Skeletal muscle satellite cell (primary cell): ENCODE results near the gene GAS6.
A peak's percentile ranks its signal among the peaks of the same experiment; 100 is the strongest.

Experiments
- H3K27me3 ChIP-seq: 2 replicates; pipeline ENCODE4 v1.7.0; 2013; ENCODE audit warnings: low read length; ENCODE audit not compliant: control insufficient read depth, insufficient read depth
- H3K36me3 ChIP-seq: 2 replicates; pipeline ENCODE4 v1.7.0; 2013; ENCODE audit warnings: mild to moderate bottlenecking, control low read depth, low read length; ENCODE audit not compliant: insufficient read depth
- H3K4me1 ChIP-seq: 2 replicates; pipeline ENCODE4 v1.7.0; 2013; ENCODE audit warnings: low read length; ENCODE audit not compliant: control insufficient read depth, insufficient read depth
- H3K4me2 ChIP-seq: 2 replicates; pipeline ENCODE4 v1.7.0; 2013; ENCODE audit warnings: mild to moderate bottlenecking, low read length
- H3K4me3 ChIP-seq: 2 replicates; pipeline ENCODE4 v1.7.0; 2013; ENCODE audit warnings: low read length
- H3K9ac ChIP-seq: 2 replicates; pipeline ENCODE4 v1.7.0; 2013; ENCODE audit warnings: mild to moderate bottlenecking, low read depth, low read length, moderate library complexity
- H3K9me3 ChIP-seq: replicated peaks from 2 replicates; pipeline ENCODE4 v1.7.0; 2013; ENCODE audit warnings: mild to moderate bottlenecking, control low read depth, low read length

The GAS6 gene

DNA sequence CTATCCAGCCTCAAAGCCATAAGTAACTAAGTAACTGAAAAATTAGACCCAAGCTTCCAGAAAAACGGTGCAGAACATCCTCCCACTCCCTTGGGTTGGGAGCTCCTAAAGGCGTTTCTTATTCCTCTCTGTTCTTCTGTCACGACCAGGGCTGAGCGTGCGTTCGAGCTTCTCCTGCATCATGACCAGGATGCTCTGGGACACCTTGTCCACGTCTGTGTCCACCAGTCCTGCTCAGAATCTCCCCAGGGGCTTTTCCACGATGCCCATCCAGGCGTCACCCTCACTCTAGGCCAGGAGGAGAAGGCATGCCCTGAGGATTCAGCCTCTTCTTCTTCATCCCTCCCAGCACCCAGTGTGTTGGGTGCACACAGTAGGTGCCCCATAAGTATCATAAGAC lies 37.8 kb upstream of the GAS6 start:
- no peak overlapping the region for H3K4me3 ChIP-seq
- H3K36me3 ChIP-seq, result no peaks in the 10 kb centered on the region
- H3K4me2 ChIP-seq, result no peak overlapping the region
- H3K9ac ChIP-seq, result no peak overlapping the region
- H3K4me1 ChIP-seq, result peaks cover 46% of the 10 kb centered on the region
- H3K27me3 ChIP-seq, result no peaks in the 10 kb centered on the region
- H3K9me3 ChIP-seq, result no peaks in the 10 kb centered on the region

DNA sequence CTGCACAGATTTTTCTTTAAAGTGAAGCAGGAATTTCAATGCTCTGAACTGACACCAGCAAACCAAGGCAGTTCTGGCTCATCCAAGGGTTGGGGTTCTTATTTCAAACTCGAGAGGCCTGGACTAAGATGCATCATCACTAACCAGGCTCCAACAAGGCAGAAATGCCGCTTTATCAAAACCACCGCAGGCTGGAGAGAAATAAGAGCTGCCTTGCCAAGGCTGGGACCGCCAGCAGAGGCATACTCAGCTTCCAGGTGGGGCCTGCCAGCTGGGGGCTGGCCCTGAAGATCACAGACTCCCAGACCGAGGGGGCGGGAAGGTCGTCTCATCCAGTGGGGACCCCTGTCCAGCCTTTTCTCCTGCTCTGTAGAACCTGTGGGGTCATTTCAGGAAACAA lies 37.4 kb upstream of the GAS6 start:
- no peak overlapping the region for H3K4me3 ChIP-seq
- H3K4me2 ChIP-seq, result no peak overlapping the region
- peaks cover 47% of the 10 kb centered on the region for H3K4me1 ChIP-seq
- no peak overlapping the region for H3K9ac ChIP-seq
- H3K27me3 ChIP-seq, result no peaks in the 10 kb centered on the region
- H3K9me3 ChIP-seq, result no peaks in the 10 kb centered on the region
- H3K36me3 ChIP-seq, result no peaks in the 10 kb centered on the region

DNA sequence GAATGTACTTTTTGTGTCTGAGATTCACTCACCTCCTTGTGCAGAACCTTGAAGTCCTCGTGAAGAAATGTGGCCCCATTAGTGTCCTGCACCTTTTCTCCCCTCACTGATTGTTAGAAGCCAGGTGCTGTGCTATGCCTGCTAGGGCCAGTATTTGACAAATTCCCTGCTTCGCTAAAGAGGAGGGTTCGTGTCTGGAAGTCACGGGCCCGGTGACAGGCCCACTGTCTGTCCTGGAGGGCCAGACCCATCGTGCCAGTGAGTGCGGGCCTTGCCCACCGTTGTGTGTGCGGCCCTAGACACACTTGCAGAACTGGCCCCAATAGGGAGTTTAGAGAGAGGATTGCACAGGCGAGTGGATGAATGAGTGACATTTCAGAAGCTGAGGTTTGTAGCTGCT lies 36.8 kb upstream of the GAS6 start:
- H3K4me3 ChIP-seq, result no peak overlapping the region
- H3K4me1 ChIP-seq, result peaks cover 53% of the 10 kb centered on the region
- H3K4me2 ChIP-seq, result no peak overlapping the region
- no peaks in the 10 kb centered on the region for H3K9me3 ChIP-seq
- H3K9ac ChIP-seq, result no peak overlapping the region
- H3K27me3 ChIP-seq, result no peaks in the 10 kb centered on the region
- no peaks in the 10 kb centered on the region for H3K36me3 ChIP-seq

DNA sequence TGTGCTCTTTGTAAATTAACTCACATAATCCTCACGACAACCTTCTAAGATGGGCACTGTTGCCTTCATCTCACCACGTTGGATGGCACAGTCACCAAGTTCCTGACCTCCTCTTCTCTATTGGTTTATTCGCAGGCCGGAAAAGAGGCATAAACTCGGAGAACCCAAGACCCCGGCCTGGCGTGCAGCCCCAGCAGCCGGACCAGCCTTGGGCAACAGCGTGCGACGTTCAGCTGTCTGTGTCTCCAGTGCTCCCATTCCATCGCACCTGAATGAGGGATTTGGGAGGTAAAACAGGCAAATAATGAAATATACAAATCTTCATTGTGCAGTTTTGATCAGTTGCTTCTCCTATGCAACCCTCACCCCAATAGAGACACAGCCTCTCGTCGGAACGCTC lies 34.5 kb upstream of the GAS6 start:
- Histone ChIP-seq H3K27me3 (no peaks in the 10 kb centered on the region), H3K4me1 (peaks cover 52% of the 10 kb centered on the region), H3K9ac (peak overlapping the region; percentile 60), H3K4me3 (no peak overlapping the region), H3K36me3 (no peaks in the 10 kb centered on the region), H3K9me3 (no peaks in the 10 kb centered on the region), H3K4me2 (no peak overlapping the region)

DNA sequence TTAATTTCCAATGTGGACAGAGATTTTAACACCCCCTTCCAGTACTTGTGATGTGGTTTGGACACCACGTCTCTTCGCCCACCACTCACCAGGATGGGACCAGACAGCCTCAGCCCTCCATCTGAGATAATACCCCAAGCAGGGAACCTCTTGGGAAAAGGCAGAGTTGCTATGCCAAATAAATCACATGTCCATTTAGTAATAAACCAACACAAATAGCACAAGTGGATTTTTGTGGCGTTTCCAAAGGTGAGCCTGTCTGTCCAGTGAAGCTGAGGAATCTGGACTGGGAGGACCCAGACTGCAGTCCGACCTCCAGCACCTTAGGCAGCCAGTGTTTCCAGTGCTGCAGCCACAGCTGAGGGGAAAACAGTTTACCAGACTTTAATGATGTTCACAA lies 34.1 kb upstream of the GAS6 start:
- Histone ChIP-seq H3K9ac (peak overlapping the region; percentile 60), H3K36me3 (no peaks in the 10 kb centered on the region)

DNA sequence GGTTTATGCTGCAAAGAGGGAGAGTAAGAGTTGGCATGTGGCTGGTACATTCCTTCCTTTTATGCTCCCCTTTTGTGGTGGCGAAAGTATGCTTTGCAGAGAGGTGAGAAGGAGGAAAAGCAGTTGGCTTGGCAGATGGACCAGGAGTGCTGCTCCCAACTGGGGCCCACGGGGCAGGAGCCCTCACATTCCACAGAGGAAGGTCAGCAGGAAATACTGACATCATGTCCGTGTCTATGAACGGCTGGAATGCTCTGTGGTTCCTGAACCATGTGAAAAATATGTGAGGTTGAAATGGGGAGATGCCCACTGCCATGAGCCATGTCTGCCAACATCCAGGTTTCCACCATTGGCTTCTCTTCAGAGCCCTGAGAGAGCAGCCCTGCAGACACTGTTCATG lies 33.3 kb upstream of the GAS6 start:
- H3K9ac ChIP-seq, result peak overlapping the region; percentile 79
- H3K9me3 ChIP-seq, result no peaks in the 10 kb centered on the region
- H3K4me1 ChIP-seq, result peaks cover 41% of the 10 kb centered on the region
- no peaks in the 10 kb centered on the region for H3K27me3 ChIP-seq
- H3K36me3 ChIP-seq, result no peaks in the 10 kb centered on the region
- peak overlapping the region; percentile 5 for H3K4me3 ChIP-seq
- peak overlapping the region; percentile 38 for H3K4me2 ChIP-seq

More for the DNA sequence above, 34.1 kb upstream of the GAS6 start:
- H3K4me3 ChIP-seq, result peak overlapping the region; percentile 10
- no peak overlapping the region for H3K4me2 ChIP-seq
- peaks cover 47% of the 10 kb centered on the region for H3K4me1 ChIP-seq
- H3K27me3 ChIP-seq, result no peaks in the 10 kb centered on the region
- H3K9me3 ChIP-seq, result no peaks in the 10 kb centered on the region

DNA sequence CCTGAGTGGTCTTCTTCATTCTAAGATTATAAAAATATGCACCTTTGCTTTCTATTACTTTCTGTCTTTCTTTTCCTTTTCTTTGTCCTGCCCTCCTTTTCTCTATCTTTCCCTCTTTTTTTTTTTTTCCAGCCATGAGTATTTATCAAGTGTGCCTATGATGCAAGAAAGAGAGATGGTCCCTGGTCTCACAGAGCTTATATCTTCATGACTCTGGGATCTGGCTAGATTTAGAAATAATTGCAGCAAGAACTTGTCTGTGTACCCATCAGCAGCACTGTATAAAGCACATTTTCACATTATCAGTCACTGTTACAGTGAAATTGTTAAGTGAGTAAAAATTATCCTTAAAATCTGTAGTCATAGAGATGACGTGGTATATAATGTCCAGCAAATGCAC lies 31.6 kb upstream of the GAS6 start:
- Histone ChIP-seq H3K9me3 (no peaks in the 10 kb centered on the region), H3K27me3 (no peaks in the 10 kb centered on the region), H3K4me3 (no peak overlapping the region), H3K4me2 (no peak overlapping the region), H3K9ac (peak overlapping the region; percentile 14), H3K4me1 (peaks cover 32% of the 10 kb centered on the region), H3K36me3 (no peaks in the 10 kb centered on the region)

DNA sequence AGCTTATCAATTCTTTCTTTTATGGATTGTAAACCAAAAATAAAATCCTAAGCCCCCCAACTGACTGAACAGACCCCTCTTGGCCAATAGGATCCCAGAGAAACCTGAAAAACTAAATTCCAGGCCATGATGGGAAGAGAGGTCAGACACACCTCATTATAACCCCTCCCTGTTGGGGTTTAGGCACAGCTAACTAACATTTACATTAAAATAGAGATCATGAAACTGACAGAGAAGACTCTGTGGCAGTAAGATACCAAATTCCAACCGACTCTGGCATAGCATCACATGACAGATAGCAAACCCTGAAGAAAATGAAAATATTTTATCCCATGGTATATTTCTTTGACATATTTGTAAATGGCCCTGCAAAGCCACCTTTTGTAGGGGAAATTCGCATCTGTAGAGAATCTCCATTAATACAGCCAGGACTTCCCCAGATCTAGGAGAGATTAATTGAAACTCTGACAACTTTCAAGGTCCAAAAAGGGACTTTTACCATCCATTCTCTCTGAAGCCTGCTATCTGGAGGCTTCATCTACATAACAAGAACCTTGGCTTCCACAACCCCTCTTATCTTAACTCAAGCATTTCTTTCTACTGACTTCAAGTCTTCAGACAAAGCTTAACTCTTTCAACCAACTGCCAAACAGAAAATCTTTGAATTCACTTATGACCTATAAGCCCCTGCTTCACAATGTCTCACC lies 27.1 kb upstream of the GAS6 start:
- no peaks in the 10 kb centered on the region for H3K27me3 ChIP-seq

DNA sequence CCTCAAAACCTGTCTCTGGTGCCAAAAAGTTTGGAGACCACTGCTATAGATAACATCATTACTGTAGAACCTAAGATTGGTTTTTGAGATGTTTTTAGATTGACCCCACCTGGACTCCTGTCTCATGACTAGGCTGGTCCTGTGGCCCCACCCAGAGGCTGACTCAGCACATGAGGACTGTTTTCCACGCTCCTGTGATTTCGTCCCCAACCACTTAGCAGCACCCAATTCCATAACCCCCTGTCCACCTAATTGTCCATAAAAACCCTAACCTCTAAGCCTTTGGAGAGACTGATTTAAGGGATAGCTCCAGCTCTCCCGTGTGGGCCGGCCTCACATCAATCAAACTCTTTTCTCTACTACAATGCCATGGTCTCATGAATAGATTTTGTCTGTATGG lies 25.6 kb upstream of the GAS6 start:
- H3K9me3 ChIP-seq, result no peaks in the 10 kb centered on the region
- H3K9ac ChIP-seq, result no peak overlapping the region
- peaks cover 10% of the 10 kb centered on the region for H3K4me1 ChIP-seq
- no peaks in the 10 kb centered on the region for H3K27me3 ChIP-seq
- H3K4me2 ChIP-seq, result no peak overlapping the region
- H3K36me3 ChIP-seq, result no peaks in the 10 kb centered on the region
- H3K4me3 ChIP-seq, result no peak overlapping the region

More for the DNA sequence above, 27.1 kb upstream of the GAS6 start:
- Histone ChIP-seq H3K4me3 (no peak overlapping the region), H3K9me3 (no peaks in the 10 kb centered on the region), H3K36me3 (no peaks in the 10 kb centered on the region), H3K9ac (no peak overlapping the region), H3K4me2 (no peak overlapping the region), H3K4me1 (peaks cover 18% of the 10 kb centered on the region)

DNA sequence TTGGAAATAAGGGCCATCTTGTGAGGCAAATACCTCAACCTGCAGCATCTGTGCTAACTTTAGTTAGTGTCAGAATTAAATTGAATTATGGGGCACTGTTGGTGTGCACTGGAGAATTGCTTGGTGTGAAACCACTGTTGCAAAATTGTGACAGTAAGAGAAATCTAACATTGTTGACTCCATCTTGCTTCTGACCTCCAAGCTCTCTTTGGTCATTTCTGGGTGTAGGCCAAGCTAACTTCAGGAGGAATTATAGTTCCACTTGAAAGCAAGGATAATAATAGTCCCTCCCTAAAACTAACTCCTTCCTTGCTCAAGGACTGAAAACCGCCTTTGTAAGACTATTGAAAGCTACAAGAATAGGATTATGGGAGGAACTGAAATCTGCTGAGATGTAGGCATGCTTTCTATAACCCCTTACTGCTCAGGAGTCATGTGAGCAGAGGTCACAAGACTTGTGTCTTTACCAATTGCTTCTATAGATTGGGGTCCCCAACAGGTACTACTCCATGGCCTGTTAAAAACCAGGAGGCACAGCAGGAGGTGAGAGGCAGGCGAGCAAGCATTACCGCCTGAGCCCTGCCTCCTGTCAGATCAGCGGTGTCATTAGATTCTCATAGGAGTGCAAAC lies 24.9 kb upstream of the GAS6 start:
- no peak overlapping the region for H3K4me3 ChIP-seq
- no peaks in the 10 kb centered on the region for H3K36me3 ChIP-seq
- H3K9me3 ChIP-seq, result no peaks in the 10 kb centered on the region
- H3K27me3 ChIP-seq, result no peaks in the 10 kb centered on the region
- H3K4me2 ChIP-seq, result no peak overlapping the region
- no peak overlapping the region for H3K9ac ChIP-seq
- H3K4me1 ChIP-seq, result peaks cover 10% of the 10 kb centered on the region

DNA sequence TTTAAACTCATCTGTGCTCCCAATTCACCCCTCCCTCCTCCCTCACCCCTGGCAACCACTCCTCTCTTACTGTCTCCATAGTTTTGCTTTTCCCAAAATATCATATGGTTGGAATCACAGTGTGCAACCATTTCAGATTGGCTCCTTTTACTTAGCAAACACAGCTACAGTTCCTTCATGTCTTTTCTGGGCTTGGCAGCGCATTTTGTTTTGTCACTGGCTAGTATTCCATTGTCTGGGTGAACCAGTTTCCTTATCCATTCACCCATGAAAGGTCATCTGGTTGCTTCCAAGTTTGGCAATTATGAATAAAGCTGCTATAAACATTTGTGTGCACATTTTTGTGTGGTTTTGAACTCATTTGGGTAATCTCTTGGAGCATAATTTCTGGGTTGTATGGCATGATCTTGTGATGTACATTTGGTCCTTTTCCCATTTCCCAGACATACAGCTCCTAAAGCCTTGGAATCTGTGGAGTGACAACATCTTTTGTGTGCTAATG lies 23.9 kb upstream of the GAS6 start:
- H3K4me1 ChIP-seq, result peaks cover 10% of the 10 kb centered on the region
- no peaks in the 10 kb centered on the region for H3K36me3 ChIP-seq
- no peaks in the 10 kb centered on the region for H3K9me3 ChIP-seq
- H3K4me3 ChIP-seq, result no peak overlapping the region
- no peaks in the 10 kb centered on the region for H3K27me3 ChIP-seq
- H3K4me2 ChIP-seq, result no peak overlapping the region
- no peak overlapping the region for H3K9ac ChIP-seq
